ENCODE measurements around the gene CTXND1. TPM values are rescaled to one million over a fixed set of nuclear protein-coding genes. Genes with fewer than 3 reads are reported as not detected.

The CTXND1 gene
- total RNA-seq, 4 donors from 2014 or later: 0.14 to 0.64 TPM; not detected in 2

- H3K36me3 ChIP-seq: no peaks in the 10 kb centered on the region
- peak overlapping the region; percentile 35 to 61 (median 52) for H3K4me3 ChIP-seq
- H3K4me1 ChIP-seq: peaks cover 0 to 14% (median 8%) of the 10 kb centered on the region in 4 donors
- in situ Hi-C loops (cut with MboI; ENCODE audit: low pct_ligation_motif_present in 1 of 4, low pct_unique_long_range_greater_than_20kb in 1 of 4, low sequenced_read_pairs in 3 of 4): loop anchor here in 3 of 4 donors (25.0 kb wide), 2 partner anchors 90 to 265 kb away; partner anchors contain the start of genes MTHFS (in 2 of the 3) and ZFAND6 (in 2 of the 3)
- intact Hi-C loops (cut with DNase I; ENCODE audit: low total_unique reads): loop anchor here (10.0 kb wide), 1 partner anchor 88 kb away; no protein-coding TSS in a partner anchor
- H3K27ac ChIP-seq: peak overlapping the region; percentile 76 to 84 (median 80)
- TF ChIP-seq POLR2AphosphoS5 (IDR thresholded peaks at IDR 0.05) (peak in 1 of 3 donors; percentile 25), POLR2A (IDR thresholded peaks at IDR 0.05) (no peak), EP300 (IDR thresholded peaks at IDR 0.05; ENCODE audit: low read depth) (no peak)
- 0 to 1% methylated on average over 2 to 31 of the region's 41 CpGs for WGBS, 2 donors (ENCODE audit: low coverage in 1 of 2)
- DNase-seq: peak; percentile 98
- H3K27me3 ChIP-seq: no peaks in the 10 kb centered on the region
- H3K9me3 ChIP-seq: no peaks in the 10 kb centered on the region
These were observed 99.7 kb downstream of the CTXND1 start for GRCh38 chr15:80152180-80152895.

DNA sequence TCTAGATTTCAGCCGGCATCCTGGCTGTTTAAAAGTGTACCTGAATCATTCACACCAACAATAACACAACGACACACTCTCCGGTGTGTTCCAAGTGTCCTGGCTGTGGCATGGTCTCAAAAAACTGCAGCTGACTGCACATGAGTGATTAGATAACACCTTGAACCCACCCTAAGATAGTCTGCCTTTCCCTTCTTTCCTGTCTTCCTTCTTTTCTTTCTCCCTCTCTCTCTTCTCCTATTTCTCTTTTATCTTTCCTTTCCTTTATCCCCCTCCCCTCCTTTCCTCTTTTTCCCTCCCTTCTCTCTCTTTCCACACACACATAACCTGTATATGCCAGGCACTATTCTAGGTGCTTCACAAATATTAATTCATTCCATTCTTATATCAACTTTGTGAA lies 100.4 kb downstream of the CTXND1 start:
- in situ Hi-C loops (cut with MboI; ENCODE audit: low pct_ligation_motif_present in 1 of 4, low pct_unique_long_range_greater_than_20kb in 1 of 4, low sequenced_read_pairs in 3 of 4): loop anchor here in 3 of 4 donors (25.0 kb wide), 2 partner anchors 89 to 264 kb away; partner anchors contain the start of genes MTHFS (in 2 of the 3) and ZFAND6 (in 2 of the 3)
- WGBS, 2 donors (ENCODE audit: low coverage in 1 of 2): 61% methylated on average over 3 of the region's 3 CpGs; no CpG with 5 or more reads in 1 of the 2 donors

DNA sequence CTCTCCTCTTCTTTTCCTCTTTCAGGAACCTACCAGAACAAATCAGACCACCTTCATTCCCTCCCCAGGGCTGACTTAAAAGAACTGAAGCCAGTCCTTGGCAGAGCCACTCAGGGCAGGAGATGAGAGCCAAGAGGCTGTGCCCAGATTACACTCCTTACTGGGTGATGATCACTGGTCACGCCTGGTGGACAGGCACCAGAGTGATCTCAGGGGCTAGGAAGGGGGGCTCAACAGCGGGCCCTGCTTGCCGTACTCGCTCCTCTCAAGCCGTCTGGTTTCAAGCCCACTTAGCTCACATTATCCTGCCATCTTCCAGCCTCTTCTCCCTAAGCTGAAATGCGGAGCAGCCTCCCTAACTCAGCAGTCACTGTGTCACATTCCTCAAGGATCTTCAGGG lies 100.9 kb downstream of the CTXND1 start:
- H3K36me3 ChIP-seq: no peaks in the 10 kb centered on the region
- WGBS, 2 donors (ENCODE audit: low coverage in 1 of 2): 91% methylated on average over 6 of the region's 6 CpGs; no CpG with 5 or more reads in 1 of the 2 donors
- TF ChIP-seq POLR2A (IDR thresholded peaks at IDR 0.05): no peak
- TF ChIP-seq, protein P1, sequence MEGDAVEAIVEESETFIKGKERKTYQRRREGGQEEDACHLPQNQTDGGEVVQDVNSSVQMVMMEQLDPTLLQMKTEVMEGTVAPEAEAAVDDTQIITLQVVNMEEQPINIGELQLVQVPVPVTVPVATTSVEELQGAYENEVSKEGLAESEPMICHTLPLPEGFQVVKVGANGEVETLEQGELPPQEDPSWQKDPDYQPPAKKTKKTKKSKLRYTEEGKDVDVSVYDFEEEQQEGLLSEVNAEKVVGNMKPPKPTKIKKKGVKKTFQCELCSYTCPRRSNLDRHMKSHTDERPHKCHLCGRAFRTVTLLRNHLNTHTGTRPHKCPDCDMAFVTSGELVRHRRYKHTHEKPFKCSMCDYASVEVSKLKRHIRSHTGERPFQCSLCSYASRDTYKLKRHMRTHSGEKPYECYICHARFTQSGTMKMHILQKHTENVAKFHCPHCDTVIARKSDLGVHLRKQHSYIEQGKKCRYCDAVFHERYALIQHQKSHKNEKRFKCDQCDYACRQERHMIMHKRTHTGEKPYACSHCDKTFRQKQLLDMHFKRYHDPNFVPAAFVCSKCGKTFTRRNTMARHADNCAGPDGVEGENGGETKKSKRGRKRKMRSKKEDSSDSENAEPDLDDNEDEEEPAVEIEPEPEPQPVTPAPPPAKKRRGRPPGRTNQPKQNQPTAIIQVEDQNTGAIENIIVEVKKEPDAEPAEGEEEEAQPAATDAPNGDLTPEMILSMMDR (IDR thresholded peaks at IDR 0.05): no peak
- no peak for TF ChIP-seq EP300 (IDR thresholded peaks at IDR 0.05; ENCODE audit: low read depth)
- no peak for TF ChIP-seq POLR2AphosphoS5 (IDR thresholded peaks at IDR 0.05)
- H3K4me3 ChIP-seq: no peak overlapping the region
- H3K27ac ChIP-seq: no peak overlapping the region
- no peaks in the 10 kb centered on the region for H3K27me3 ChIP-seq
- H3K4me1 ChIP-seq: peaks cover 0 to 14% (median 8%) of the 10 kb centered on the region in 4 donors
- in situ Hi-C loops (cut with MboI; ENCODE audit: low pct_ligation_motif_present in 1 of 4, low pct_unique_long_range_greater_than_20kb in 1 of 4, low sequenced_read_pairs in 3 of 4): loop anchor here in 3 of 4 donors (25.0 kb wide), 2 partner anchors 89 to 264 kb away; partner anchors contain the start of genes MTHFS (in 2 of the 3) and ZFAND6 (in 2 of the 3)
- DNase-seq: no peak
- H3K9me3 ChIP-seq: no peaks in the 10 kb centered on the region
- intact Hi-C loops (cut with DNase I; ENCODE audit: low total_unique reads): loop anchor here (1.0 to 10.0 kb wide), 2 partner anchors 39 to 86 kb away; no protein-coding TSS in a partner anchor

More for the DNA sequence above, 100.4 kb downstream of the CTXND1 start:
- Histone ChIP-seq H3K9me3 (no peaks in the 10 kb centered on the region), H3K4me1 (peaks cover 0 to 14% (median 8%) of the 10 kb centered on the region in 4 donors), H3K27ac (peak overlapping the region in 2 of 4 donors; percentile 75 to 76), H3K27me3 (no peaks in the 10 kb centered on the region), H3K4me3 (no peak overlapping the region), H3K36me3 (no peaks in the 10 kb centered on the region)
- intact Hi-C loops (cut with DNase I; ENCODE audit: low total_unique reads): loop anchor here (1.0 to 10.0 kb wide), 2 partner anchors 39 to 87 kb away; no protein-coding TSS in a partner anchor
- DNase-seq: no peak
- TF ChIP-seq, protein P1 (IDR thresholded peaks at IDR 0.05): no peak
- TF ChIP-seq POLR2AphosphoS5 (IDR thresholded peaks at IDR 0.05) (no peak), EP300 (IDR thresholded peaks at IDR 0.05; ENCODE audit: low read depth) (no peak), POLR2A (IDR thresholded peaks at IDR 0.05) (no peak)

Other genes with a start within 250 kb of the CTXND1 start
- gene ZFAND6, start 192.5 kb downstream of the CTXND1 start, total RNA-seq: 100 to 1,000 TPM in 3 of 4 donors, 10 to 100 TPM in 1; 86.7 to 195 (median 117) TPM
- gene FAH, start 99.2 kb downstream of the CTXND1 start, total RNA-seq: 10 to 100 TPM in 1 of 4 donors, 1 to 10 TPM in 3; 5.6 to 10.6 (median 8.7) TPM
- 1 to 10 TPM in 3 of 4 donors, not detected in 1; 1.9 to 4.0 (median 2.5) TPM for gene ARNT2, start 152.2 kb upstream of the CTXND1 start, total RNA-seq